Body of pancreas (tissue), 4 donors: ENCODE results near the gene TRIM25. TPM values are rescaled to one million over a fixed set of nuclear protein-coding genes. Genes with fewer than 3 reads are reported as not detected.
A peak's percentile ranks its signal among the peaks of the same experiment; 100 is the strongest.

Experiments
- ATAC-seq: fragments of 150-250 bp; one replicate; pipeline ENCODE4 v1.9.1; 2016
- DNase-seq, 4 donors: peaks; one replicate each; pipeline ENCODE4 v3.0.0-alpha.2; 2019
- H3K27ac ChIP-seq, 4 donors: fragments of 200-600 bp; sonication (generic); 1 replicate in 3 of 4; 2 replicates in 1 of 4; pipeline versions ENCODE4 v1.5.1 to v1.6.1; 2016 to 2019; ENCODE audit warnings: mild to moderate bottlenecking in 1 of 4, mixed read lengths in 1 of 4, moderate library complexity in 1 of 4
- H3K27me3 ChIP-seq, 2 donors: fragments of 200-600 bp; sonication (generic); one replicate each; pipeline ENCODE4 v1.6.0; 2016; ENCODE audit warnings: mild to moderate bottlenecking in 1 of 2
- H3K36me3 ChIP-seq, 2 donors: fragments of 200-600 bp; sonication (generic); replicated peaks in 1 of 2; 2 replicates each; pipeline ENCODE4 v1.5.1; 2016; ENCODE audit warnings: low read depth in 2 of 2; ENCODE audit not compliant: insufficient read depth in 1 of 2
- H3K4me1 ChIP-seq: fragments of 200-600 bp; sonication (generic); one replicate; pipeline ENCODE4 v1.6.0; 2016
- H3K4me3 ChIP-seq, 2 donors: fragments of 200-600 bp; sonication (generic); 1 replicate in 1 of 2; 2 replicates in 1 of 2; pipeline ENCODE4 v1.5.1; 2016 to 2019
- H3K9me3 ChIP-seq, 3 donors: fragments of 200-600 bp; sonication (generic); 1 replicate in 2 of 3; 2 replicates in 1 of 3; pipeline ENCODE4 v1.5.1; 2016
- POLR2A ChIP-seq, 3 donors: fragments of 450-650 bp; IDR thresholded peaks; one replicate each; pipeline ENCODE4 v1.6.1; 2016; ENCODE audit warnings: antibody characterized with exemption in 3 of 3, mild to moderate bottlenecking in 2 of 3
- WGBS, 2 donors: methylation state at CpG; one replicate each; pipeline ENCODE4 v1.1.5; 2017; 5-methylcytosine and 5-hydroxymethylcytosine counted together
- intact Hi-C: fragments of 100-400 bp; cut with DNase I; formaldehyde crosslinking; loops from one replicate; pipeline ENCODE4 v1.15.1; 2023
- total RNA-seq, 2 donors: library from RNA; depleted of rRNA; stranded (reverse); fragments of >200 nt; gene quantifications; one replicate each; pipeline ENCODE4 v1.1.0, GENCODE V29; 2016
- TF ChIP-seq, protein P1 (sequence below), 7 experiments: fragments of 450-650 bp in 4 of 7; fragments of 200-600 bp in 3 of 7; sonication (generic) in 3 of 7; IDR thresholded peaks; one replicate each; pipeline ENCODE4 v1.5.1; 2016 to 2019; ENCODE audit warnings: antibody characterized with exemption in 7 of 7

The TRIM25 gene
- total RNA-seq, 2 donors from 2014 or later = 13.5 to 21.8 TPM

DNA sequence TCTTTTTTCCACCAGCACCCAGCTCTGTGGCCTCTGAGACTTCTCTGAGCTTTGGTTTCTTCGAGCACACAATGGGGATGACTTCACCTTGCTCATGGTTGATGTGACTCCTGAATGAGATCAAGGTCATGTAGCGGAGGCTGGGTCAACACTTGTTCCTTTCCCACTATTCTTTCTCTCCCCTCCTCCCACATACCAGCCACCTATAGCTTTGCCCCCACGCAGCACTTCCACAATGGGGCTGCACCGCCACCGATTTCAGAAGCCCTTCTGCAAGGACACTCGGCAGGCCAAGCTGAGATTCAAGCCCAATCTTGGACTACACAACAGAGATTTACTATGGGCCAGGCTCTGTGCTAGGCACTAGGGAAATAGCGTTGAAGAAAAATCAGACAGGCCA, 14.4 kb downstream of the TRIM25 start:
- Histone ChIP-seq H3K9me3 (no peaks in the 10 kb centered on the region), H3K4me3 (no peak overlapping the region), H3K27ac (no peak overlapping the region), H3K27me3 (no peaks in the 10 kb centered on the region), H3K36me3 (peaks cover 13 to 33% of the 10 kb centered on the region in 2 donors), H3K4me1 (no peaks in the 10 kb centered on the region)
- 83 to 84% methylated on average over 7 of the region's 7 CpGs for WGBS, 2 donors
- ATAC-seq = no peak
- intact Hi-C loops = no loop called here
- TF ChIP-seq, protein P1, sequence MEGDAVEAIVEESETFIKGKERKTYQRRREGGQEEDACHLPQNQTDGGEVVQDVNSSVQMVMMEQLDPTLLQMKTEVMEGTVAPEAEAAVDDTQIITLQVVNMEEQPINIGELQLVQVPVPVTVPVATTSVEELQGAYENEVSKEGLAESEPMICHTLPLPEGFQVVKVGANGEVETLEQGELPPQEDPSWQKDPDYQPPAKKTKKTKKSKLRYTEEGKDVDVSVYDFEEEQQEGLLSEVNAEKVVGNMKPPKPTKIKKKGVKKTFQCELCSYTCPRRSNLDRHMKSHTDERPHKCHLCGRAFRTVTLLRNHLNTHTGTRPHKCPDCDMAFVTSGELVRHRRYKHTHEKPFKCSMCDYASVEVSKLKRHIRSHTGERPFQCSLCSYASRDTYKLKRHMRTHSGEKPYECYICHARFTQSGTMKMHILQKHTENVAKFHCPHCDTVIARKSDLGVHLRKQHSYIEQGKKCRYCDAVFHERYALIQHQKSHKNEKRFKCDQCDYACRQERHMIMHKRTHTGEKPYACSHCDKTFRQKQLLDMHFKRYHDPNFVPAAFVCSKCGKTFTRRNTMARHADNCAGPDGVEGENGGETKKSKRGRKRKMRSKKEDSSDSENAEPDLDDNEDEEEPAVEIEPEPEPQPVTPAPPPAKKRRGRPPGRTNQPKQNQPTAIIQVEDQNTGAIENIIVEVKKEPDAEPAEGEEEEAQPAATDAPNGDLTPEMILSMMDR (IDR thresholded peaks at IDR 0.05) = no peak
- no peak for TF ChIP-seq POLR2A (IDR thresholded peaks at IDR 0.05)
- DNase-seq = no peak

DNA sequence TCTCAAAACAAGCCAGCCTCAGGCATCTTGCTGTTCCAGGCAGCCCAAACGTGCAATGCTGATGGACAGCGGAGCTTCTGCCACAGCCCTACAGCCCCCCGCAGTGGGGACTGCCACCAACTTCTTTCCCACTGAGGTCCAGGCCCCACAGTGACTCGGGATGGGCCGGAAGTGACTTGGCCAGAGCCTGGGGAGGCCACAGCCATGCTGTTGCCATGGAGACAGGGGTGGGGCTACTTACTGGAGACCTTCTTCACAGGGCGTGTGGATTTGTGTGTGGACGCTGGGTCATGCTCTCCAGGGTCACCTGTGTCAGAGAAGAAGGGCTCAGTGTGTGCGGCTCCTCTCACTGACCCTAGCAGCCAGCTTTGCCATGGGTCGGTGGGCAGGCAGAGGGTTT, 15.0 kb downstream of the TRIM25 start:
- intact Hi-C loops = no loop called here
- Histone ChIP-seq H3K36me3 (peaks cover 19 to 32% of the 10 kb centered on the region in 2 donors), H3K9me3 (no peaks in the 10 kb centered on the region), H3K27ac (no peak overlapping the region), H3K4me3 (no peak overlapping the region), H3K4me1 (no peaks in the 10 kb centered on the region), H3K27me3 (no peaks in the 10 kb centered on the region)
- no peak for TF ChIP-seq POLR2A (IDR thresholded peaks at IDR 0.05)
- TF ChIP-seq, protein P1 (IDR thresholded peaks at IDR 0.05) = no peak
- ATAC-seq (no peak), DNase-seq (no peak)
- 69 to 88% methylated on average over 6 to 9 of the region's 9 CpGs for WGBS, 2 donors

GRCh38 chr17:56897646-56898424, 16.0 kb downstream of the TRIM25 start:
- Histone ChIP-seq H3K27ac (no peak overlapping the region), H3K4me1 (no peaks in the 10 kb centered on the region), H3K4me3 (no peak overlapping the region), H3K36me3 (peaks cover 14 to 32% of the 10 kb centered on the region in 2 donors), H3K9me3 (no peaks in the 10 kb centered on the region), H3K27me3 (no peaks in the 10 kb centered on the region)
- DNase-seq = no peak
- no peak for ATAC-seq
- WGBS, 2 donors = 87 to 91% methylated on average over 13 to 14 of the region's 14 CpGs
- TF ChIP-seq POLR2A (IDR thresholded peaks at IDR 0.05) = no peak
- TF ChIP-seq, protein P1 (IDR thresholded peaks at IDR 0.05) = no peak
- intact Hi-C loops = no loop called here

DNA sequence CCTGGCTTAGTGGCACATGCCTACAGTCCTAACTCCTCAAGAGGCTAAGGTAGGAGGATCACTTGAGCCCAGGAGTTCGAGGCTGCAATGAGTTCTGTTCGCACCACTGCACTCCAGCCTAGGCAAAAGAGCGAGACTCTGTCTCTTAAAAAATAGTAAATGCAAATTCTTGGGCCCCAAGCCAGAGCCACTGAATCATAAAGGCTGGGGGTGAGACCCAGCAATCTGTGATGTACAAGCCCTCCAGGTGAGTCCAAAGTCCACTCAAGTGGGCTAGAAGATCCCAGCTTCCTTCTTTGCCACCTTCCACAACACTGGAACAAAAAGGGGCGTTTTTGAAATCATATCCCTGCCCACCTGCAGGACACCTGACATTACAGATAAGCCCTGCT, 16.9 kb downstream of the TRIM25 start:
- TF ChIP-seq, protein P1 (IDR thresholded peaks at IDR 0.05) = no peak
- no peak for TF ChIP-seq POLR2A (IDR thresholded peaks at IDR 0.05)
- Histone ChIP-seq H3K4me3 (no peak overlapping the region), H3K27me3 (no peaks in the 10 kb centered on the region), H3K4me1 (no peaks in the 10 kb centered on the region), H3K27ac (no peak overlapping the region), H3K36me3 (peaks cover 14 to 36% of the 10 kb centered on the region in 2 donors), H3K9me3 (no peaks in the 10 kb centered on the region)
- intact Hi-C loops = no loop called here
- WGBS, 2 donors = 80% methylated on average over 4 of the region's 4 CpGs
- DNase-seq (peak in 3 of 4 donors; percentile 20 to 32 (median 22)), ATAC-seq (peak; percentile 6)
